ENCODE measurements around the gene ITGB4. TPM values are rescaled to one million over a fixed set of nuclear protein-coding genes. Genes with fewer than 3 reads are reported as not detected.
A peak's percentile ranks its signal among the peaks of the same experiment; 100 is the strongest.

The ITGB4 gene
- total and polyA plus RNA-seq, 2 experiments from 2014 or later, result 6.1 to 9.7 TPM

- TF ChIP-seq ZNF462 (CRISPR knock-in tag; IDR thresholded peaks at IDR 0.05) (no peak), ZNF331 (CRISPR knock-in tag; IDR thresholded peaks at IDR 0.05; ENCODE audit: low read depth) (no peak)
These were observed 52.0 kb downstream of the ITGB4 start (continued) for GRCh38 chr17:75773121-75773807.

GRCh38 chr17:75773808-75774470 is 52.7 kb downstream of the ITGB4 start:
- Mint-ChIP-seq H3K4me1 (peaks cover 42% of the 10 kb centered on the region), H3K9me3 (no peaks in the 10 kb centered on the region; the same call in 2 of the 3 replicates), H3K27ac (no peak overlapping the region), H3K4me3 (no peak overlapping the region), H3K36me3 (ENCODE audit: low read depth) (peaks cover 41% of the 10 kb centered on the region), H3K27me3 (ENCODE audit: insufficient read depth, low read depth, poor library complexity) (peaks cover 47% of the 10 kb centered on the region)
- no peak overlapping the region for H2AFZ ChIP-seq
- H4K20me1 ChIP-seq (replicated peaks; ENCODE audit: insufficient read depth), result peaks cover 18% of the 10 kb centered on the region
- H3F3A ChIP-seq (replicated peaks; ENCODE audit: low read depth), result peaks cover 31% of the 10 kb centered on the region
- H3K9me2 ChIP-seq (ENCODE audit: insufficient read depth), result no peaks in the 10 kb centered on the region
- peak; percentile 69 for ATAC-seq
- H3K4me1 ChIP-seq (ENCODE audit: insufficient read depth), result peaks cover 10% of the 10 kb centered on the region
- H3K27ac ChIP-seq (ENCODE audit: low read depth), result 0 out of 2 replicates have a peak overlapping the region, but pooled peaks have one; percentile 59
- H3K4me2 ChIP-seq, result no peak overlapping the region
- peaks cover 17% of the 10 kb centered on the region; the same call in 1 of the 2 replicates for H3K36me3 ChIP-seq (ENCODE audit: insufficient read depth)
- DNase-seq (ENCODE audit: low spot score), result peak; percentile 80
- peaks cover 19% of the 10 kb centered on the region for H3K79me2 ChIP-seq (replicated peaks; ENCODE audit: insufficient read depth)
- TF ChIP-seq CREB1 (CRISPR knock-in tag; IDR thresholded peaks at IDR 0.05; ENCODE audit: low read depth) (no peak), POLR2AphosphoS5 (IDR thresholded peaks at IDR 0.05; ENCODE audit: low read depth) (no peak), ETS1 (IDR thresholded peaks at IDR 0.05) (no peak), CTCF (conservative IDR thresholded peaks at IDR 0.05; ENCODE audit: low read depth in 2 of 2) (peak; percentile 44 to 53), REST (IDR thresholded peaks at IDR 0.05; ENCODE audit: unreplicated experiment) (no peak)
- no peak overlapping the region for H3K4me3 ChIP-seq
- H3K27me3 ChIP-seq (ENCODE audit: insufficient read depth), result no peaks in the 10 kb centered on the region

All from GM23338 (cell line).